Left lung (tissue), 10 donors: ENCODE results near the gene AFMID. TPM values are rescaled to one million over a fixed set of nuclear protein-coding genes. Genes with fewer than 3 reads are reported as not detected.
A peak's percentile ranks its signal among the peaks of the same experiment; 100 is the strongest.

Source experiments
- ATAC-seq: fragments of 200-7000 bp; cut with Tn5 transposase; one replicate; pipeline ENCODE4 v1.9.1; 2020; ENCODE audit warnings: moderate library complexity
- DNase-seq, 4 donors: peaks; one replicate each; pipeline ENCODE4 v3.0.0-alpha.2; 2013 to 2020
- H3K27ac ChIP-seq, 2 donors: fragments of 200-600 bp; sonication (generic) in 1 of 2; one replicate each; pipeline versions ENCODE4 v1.5.0 to v1.8.0; 2020 to 2021
- H3K27me3 ChIP-seq, 2 donors: fragments of 200-600 bp; sonication (generic) in 1 of 2; one replicate each; pipeline versions ENCODE4 v1.5.0 to v1.8.0; 2020 to 2021
- H3K36me3 ChIP-seq, 2 donors: fragments of 200-600 bp; sonication (generic) in 1 of 2; one replicate each; pipeline versions ENCODE4 v1.5.0 to v1.8.0; 2020 to 2021
- H3K4me1 ChIP-seq, 2 donors: fragments of 200-600 bp; one replicate each; pipeline ENCODE4 v1.8.0; 2021
- H3K4me3 ChIP-seq, 2 donors: fragments of 200-600 bp; sonication (generic) in 1 of 2; one replicate each; pipeline versions ENCODE4 v1.5.0 to v1.8.0; 2020 to 2021; ENCODE audit warnings: mild to moderate bottlenecking in 1 of 2
- H3K9me3 ChIP-seq, 2 donors: fragments of 200-600 bp; sonication (generic) in 1 of 2; one replicate each; pipeline versions ENCODE4 v1.5.0 to v1.8.0; 2020 to 2021
- CTCF ChIP-seq, 2 donors: fragments of 200-600 bp; sonication (generic) in 1 of 2; IDR thresholded peaks; one replicate each; pipeline versions ENCODE4 v1.5.0 to v1.8.0; 2021; ENCODE audit warnings: antibody characterized with exemption in 2 of 2
- intact Hi-C, 2 donors: fragments of 100-400 bp; cut with DNase I; formaldehyde crosslinking; loops; one replicate each; pipeline versions ENCODE4 v1.11.2 to v1.14.2; 2022
- polyA plus RNA-seq, 6 donors: library from polyadenylated mRNA; unstranded; fragments of 120-200 nt; gene quantifications; one replicate each; pipeline ENCODE4 v1.2.1, GENCODE V29; 2013; ENCODE audit not compliant: insufficient read length in 6 of 6
- total RNA-seq, 2 donors: library from RNA; stranded (reverse); fragmentation: NEBNext Ultra II Directional; extraction: Animal tissue kit (Norgen Biotek cat#: 25700); gene quantifications; one replicate each; pipeline ENCODE4 v1.2.1, GENCODE V29; 2021
- donor health status: DM: no; HTN: yes; CAD: no.
- donor health status: DM: no; HTN: no; CAD: no.

Gene AFMID
- total and polyA plus RNA-seq, 8 donors: 31.3 to 58.9 (median 50.9) TPM

DNA sequence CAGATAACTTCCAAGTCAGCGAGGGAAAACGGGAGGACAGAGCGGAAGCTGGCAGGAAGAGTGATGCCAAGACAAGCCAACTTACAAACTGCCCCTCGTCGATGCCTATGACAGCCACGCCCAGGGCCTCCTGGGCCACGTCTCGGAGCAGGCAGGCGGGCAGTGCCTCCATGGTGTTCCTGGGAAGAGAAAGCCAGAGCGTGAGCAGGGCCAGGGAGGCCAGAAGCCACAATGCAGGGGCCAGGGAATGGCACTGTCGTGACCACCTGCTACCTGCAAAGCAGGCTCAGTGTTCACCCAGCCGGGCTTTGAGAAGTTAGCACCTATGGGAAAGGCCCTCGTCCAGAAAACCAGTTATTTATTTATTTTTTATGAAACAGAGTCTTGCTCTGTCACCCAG is 4.7 kb upstream of the AFMID start:
- no peak overlapping the region for H3K27ac ChIP-seq
- no peak overlapping the region for H3K4me3 ChIP-seq
- peaks cover 0 to 54% of the 10 kb centered on the region in 2 donors for H3K4me1 ChIP-seq
- ATAC-seq (no peak), DNase-seq (no peak)
- intact Hi-C loops: no loop called here
- no peaks in the 10 kb centered on the region for H3K9me3 ChIP-seq
- H3K36me3 ChIP-seq: no peaks in the 10 kb centered on the region
- no peaks in the 10 kb centered on the region for H3K27me3 ChIP-seq
- no peak for TF ChIP-seq CTCF (IDR thresholded peaks at IDR 0.05)

GRCh38 chr17:78183916-78184315 is 3.2 kb upstream of the AFMID start:
- ATAC-seq: no peak
- no peak for DNase-seq
- Histone ChIP-seq H3K4me3 (no peak overlapping the region), H3K9me3 (no peaks in the 10 kb centered on the region), H3K36me3 (no peaks in the 10 kb centered on the region), H3K27ac (no peak overlapping the region), H3K4me1 (peaks cover 6 to 62% of the 10 kb centered on the region in 2 donors), H3K27me3 (no peaks in the 10 kb centered on the region)
- intact Hi-C loops: no loop called here
- TF ChIP-seq CTCF (IDR thresholded peaks at IDR 0.05): no peak

DNA sequence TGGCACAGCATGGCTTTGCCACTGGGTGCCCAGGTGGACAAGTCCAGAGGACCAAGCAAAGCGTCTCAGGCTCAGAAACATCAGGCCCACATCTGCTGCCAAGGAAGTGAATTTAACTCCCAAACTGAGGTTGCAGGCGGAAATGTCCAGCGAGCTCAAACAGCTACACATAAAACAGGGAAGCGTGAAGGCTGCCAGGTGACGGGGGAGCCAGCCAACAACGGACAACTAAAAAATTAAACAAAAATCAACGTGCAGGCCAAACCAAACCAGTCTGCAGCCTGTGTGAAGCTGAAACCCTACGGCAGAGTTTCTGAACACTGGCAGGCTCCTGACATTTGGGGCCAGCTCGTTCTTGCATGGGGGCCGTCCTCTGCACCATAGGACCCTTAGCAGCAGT is 2.8 kb upstream of the AFMID start:
- Histone ChIP-seq H3K27me3 (no peaks in the 10 kb centered on the region), H3K9me3 (no peaks in the 10 kb centered on the region), H3K4me3 (peak overlapping the region in 1 of 2 donors; percentile 11), H3K27ac (peak overlapping the region; percentile 13 to 18), H3K4me1 (peaks cover 6 to 62% of the 10 kb centered on the region in 2 donors), H3K36me3 (no peaks in the 10 kb centered on the region)
- TF ChIP-seq CTCF (IDR thresholded peaks at IDR 0.05): no peak
- intact Hi-C loops: no loop called here
- DNase-seq: no peak
- ATAC-seq: no peak

- intact Hi-C loops: no loop called here
- Histone ChIP-seq H3K36me3 (no peaks in the 10 kb centered on the region), H3K4me1 (peaks cover 6 to 59% of the 10 kb centered on the region in 2 donors), H3K9me3 (no peaks in the 10 kb centered on the region), H3K27ac (peak overlapping the region; percentile 13 to 18), H3K4me3 (peak overlapping the region in 1 of 2 donors; percentile 11), H3K27me3 (no peaks in the 10 kb centered on the region)
- DNase-seq (peak in 1 of 4 donors; percentile 49), ATAC-seq (peak; percentile 19)
- TF ChIP-seq CTCF (IDR thresholded peaks at IDR 0.05): no peak
These were observed 2.3 kb upstream of the AFMID start for GRCh38 chr17:78184868-78185267.

- no peak for TF ChIP-seq CTCF (IDR thresholded peaks at IDR 0.05)
- ATAC-seq (peak; percentile 55), DNase-seq (peak in 2 of 4 donors; percentile 77 to 85)
- H3K27me3 ChIP-seq: no peaks in the 10 kb centered on the region
- intact Hi-C loops: no loop called here
- peak overlapping the region in 1 of 2 donors; percentile 53 for H3K4me3 ChIP-seq
- H3K4me1 ChIP-seq: peaks cover 6 to 49% of the 10 kb centered on the region in 2 donors
- no peaks in the 10 kb centered on the region for H3K9me3 ChIP-seq
- peak overlapping the region in 1 of 2 donors; percentile 23 for H3K27ac ChIP-seq
- peaks cover 0 to 6% of the 10 kb centered on the region in 2 donors for H3K36me3 ChIP-seq
These were observed 1.0 kb upstream of the AFMID start for GRCh38 chr17:78185981-78186691.
